Left kidney (tissue), 2 donors: ENCODE measurements around the gene CASP10. TPM values are rescaled to one million over a fixed set of nuclear protein-coding genes. Genes with fewer than 3 reads are reported as not detected.

Source experiments
- DNase-seq: peaks from one replicate; pipeline ENCODE4 v3.0.0-alpha.2; 2013
- polyA plus RNA-seq: library from polyadenylated mRNA; unstranded; fragments of 120-200 nt; gene quantifications from one replicate; pipeline ENCODE4 v1.2.1, GENCODE V29; 2013; ENCODE audit not compliant: insufficient read length

CASP10 gene
- polyA plus RNA-seq, 1 donor = 10.8 TPM

DNA sequence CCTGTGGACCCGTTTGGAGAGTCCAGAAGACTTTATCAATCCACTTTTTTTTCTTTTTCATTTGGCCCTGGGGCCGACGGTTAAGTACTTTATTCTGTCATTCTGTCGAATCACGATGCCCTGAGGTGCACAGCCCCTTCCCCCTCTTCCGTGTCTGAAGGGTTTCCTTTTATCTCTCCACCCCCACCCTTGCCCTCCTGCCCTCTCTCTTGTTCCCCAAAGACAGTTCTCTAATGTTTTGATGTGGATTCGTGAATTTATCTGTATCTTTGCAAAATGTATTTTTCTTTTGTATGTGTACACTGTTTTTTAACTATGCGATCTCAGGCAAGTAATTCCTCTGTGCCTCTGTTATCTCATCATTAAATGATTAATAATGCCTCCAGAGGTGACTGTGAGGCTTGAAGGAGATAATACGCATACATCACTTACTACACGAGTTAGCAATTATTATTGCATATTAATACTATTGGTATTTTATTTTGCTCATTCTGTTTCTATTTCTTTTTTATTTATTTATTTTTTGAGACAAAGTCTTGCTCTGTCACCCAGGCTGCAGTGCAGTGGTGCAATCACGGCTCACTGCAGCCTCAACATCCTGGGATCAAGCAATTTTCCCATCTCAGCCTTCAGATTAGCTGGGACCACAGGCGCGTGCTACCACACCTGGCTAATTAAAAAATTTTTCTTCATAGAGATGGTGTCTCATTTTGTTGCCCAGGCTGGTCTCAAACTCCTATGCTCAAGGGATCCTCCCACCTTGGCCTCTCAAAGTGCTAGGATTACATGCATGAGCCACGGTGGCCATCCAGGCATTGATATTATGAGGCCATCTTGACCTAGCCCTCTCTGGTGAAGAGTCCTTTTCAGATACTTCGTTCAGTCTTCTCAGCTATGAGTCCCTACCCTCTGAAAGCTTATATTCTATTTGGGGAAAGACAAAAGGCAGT is 76.0 kb downstream of the CASP10 start:
- no peak for DNase-seq

DNA sequence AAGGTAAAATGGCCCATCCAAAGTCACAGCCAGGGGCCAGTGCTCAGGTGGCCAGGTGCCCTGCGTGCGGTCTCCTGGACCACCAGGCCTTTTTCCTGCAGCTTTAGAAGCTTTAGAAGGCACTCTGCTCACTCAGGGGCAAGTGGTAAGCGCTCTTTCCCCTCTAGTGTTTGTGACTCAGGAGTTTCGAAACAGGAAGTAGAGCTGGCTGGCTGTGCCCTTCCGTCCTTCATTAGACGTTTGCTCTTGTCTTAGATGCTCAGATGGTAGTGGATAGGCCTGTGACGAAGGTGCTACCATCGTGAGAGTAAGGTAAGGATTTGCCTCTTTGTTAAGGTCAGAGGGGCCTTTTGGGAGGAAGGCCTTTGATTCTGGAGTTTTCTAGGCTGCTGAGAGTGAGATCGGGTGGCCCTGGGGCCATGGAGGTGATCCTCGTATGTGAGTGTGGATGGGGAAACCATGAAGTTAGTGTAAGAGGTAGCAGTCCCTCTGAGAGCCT is 77.4 kb downstream of the CASP10 start, which contains the start of gene CASP8:
Gene CASP8 (plus strand): TSS at position 235 of the 499 bp plus-strand sequence. CDS start 5,951 bp downstream, outside the sequence.
- DNase-seq = no peak

DNA sequence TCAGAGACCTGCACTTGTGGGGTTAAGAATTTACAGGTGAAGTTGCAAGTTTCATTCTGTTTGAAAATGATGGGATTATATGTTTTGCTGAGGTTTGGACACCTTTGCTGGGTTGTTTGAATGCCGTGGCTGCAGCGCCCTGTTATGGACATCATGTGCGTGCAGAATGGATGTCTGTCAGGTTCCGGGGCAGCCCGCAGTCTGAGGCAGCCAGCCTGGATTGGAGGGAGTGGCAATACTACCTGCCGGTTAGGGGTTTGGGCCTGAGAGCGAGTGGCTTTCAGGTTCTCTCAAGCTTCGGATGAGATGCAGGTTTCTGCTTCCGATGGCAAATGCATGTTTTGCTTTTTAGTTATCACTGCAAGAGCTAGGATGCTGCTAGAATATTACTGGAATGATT is 78.5 kb downstream of the CASP10 start:
- DNase-seq = no peak

DNA sequence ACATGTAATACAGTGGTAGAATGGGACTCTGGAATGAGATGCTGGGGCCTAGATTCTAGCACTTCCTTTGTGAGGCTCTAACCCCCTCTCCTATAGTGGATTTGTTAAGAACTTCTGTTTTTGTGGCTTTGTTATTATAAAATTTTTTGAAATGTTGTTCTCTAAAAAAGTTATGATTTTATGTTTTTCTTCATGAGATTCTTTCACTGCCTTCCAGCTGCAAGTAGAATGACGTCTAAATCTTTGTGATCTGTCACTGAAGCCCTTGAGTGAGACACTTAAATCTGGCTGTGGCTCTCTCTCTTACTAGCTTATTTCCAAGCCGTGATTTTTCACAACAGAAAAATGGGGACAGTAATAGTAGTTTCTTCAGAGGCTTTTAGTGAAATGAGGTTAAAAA is 79.0 kb downstream of the CASP10 start:
- DNase-seq = no peak

DNA sequence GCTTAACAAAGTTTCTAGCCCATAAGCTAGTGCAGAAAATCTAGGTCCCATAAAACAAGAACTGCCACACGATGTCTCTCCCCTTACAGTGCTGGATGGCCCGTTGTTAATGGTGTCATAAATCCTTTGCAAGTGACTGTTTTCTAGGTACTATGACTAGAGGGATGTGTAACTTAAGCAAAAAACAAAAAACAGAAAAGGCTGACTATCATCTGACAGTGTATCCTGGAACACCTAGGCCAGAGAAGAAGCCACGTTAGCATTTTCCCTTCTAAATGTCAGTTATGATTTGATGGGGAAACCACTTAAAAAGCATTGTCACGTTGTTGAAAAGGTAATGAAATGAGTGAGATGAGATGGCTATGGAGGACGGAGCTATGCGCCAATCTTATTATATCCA is 79.8 kb downstream of the CASP10 start:
- peak; percentile 42 for DNase-seq

DNA sequence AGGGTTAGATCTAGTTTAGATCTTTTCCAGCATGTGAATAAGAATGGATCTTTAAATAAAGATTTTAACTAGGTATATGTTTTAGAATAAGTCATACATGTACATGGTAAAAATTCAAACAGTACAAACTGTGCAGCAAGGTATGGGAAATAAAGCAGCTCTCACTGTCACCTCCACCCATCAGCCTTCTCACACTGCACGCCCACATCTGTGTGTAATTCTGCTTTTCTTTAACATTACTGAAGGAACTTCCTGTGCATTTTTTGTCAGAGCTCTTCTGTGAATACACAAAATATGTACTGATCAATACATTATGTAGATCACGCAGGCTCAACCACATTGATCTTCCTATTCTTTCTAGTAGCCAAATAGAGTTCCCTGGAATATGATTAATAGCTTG is 80.8 kb downstream of the CASP10 start:
- DNase-seq = no peak

DNA sequence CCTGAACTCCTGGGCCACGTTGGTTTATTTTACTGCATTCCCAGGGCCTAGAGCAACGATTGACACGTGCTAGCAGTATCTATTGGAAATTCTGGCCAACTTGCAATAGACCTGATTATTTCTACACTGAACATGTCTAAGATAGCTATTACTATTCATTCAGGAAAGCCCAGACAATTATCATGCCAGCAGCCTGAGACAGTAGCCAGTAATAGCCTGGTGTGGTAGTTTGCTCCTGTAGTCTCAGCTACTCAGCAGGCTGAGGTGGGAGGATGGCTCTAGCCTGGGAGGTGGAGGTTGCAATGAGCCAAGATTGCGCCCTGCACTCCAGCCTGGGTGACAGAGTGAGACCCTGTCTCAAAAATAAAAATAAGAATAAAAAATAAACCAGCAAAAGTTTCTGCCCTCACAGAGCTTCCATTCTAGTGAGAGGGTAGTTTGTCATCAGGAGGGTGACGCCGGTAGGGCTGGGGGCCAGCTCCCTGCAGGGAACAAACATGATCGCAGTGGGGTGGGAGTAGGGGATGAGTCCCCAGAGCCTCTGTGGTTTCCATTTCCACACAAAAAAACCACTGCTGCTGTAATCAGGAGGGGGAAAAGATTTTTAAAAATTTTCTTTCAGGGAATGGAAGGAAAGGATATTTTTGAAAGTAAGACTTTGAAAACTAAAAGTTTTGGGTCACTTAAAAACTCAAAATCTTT is 81.7 kb downstream of the CASP10 start:
- no peak for DNase-seq

DNA sequence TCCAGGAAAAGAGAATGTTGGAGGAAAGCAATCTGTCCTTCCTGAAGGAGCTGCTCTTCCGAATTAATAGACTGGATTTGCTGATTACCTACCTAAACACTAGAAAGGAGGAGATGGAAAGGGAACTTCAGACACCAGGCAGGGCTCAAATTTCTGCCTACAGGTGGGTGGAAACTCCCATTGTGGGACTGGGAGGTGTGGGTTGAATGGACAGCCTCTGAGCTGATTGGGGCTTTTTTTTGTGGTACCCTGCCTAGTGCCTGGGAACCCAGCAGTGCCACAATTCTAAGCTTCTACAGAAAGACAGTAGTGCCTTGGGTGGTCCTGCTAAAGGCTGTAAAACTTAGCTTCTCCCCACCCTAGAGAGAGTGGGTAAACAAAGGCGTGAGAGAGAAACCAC is 83.7 kb downstream of the CASP10 start:
- no peak for DNase-seq

DNA sequence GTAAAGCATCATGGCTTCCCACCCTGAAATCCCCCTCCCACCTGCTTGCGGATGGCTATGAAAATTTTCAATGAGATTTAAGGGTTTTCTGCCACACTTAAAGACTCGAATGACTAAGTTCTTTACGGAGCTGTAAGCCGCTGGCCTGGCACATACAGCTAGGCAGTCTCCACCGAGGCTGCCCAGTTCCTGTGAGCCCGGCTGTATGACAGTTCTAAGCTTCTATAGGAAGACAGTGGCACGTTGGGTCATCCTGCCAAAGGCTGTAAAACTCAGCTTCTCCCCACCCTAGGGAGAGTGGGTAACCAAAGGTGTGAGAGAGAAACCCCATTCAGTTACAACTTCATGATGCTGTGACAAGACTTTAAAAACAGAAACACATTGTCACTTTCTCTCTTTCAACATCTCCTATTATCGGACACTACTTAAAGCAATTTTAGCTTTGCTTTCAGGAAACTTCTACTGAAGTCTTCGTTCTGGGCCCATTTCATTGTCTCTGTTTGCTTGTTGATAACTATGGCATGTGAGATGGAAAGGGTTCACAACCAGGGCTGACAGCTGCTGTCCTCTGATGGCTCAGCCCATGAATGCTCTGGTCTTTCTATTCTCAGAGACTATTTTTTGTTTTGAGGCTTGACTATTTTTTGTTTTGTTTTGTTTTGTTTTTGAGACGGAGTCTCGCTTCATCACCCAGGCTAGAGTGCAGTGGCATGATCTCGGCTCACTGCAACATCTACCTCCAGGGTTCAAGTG is 84.5 kb downstream of the CASP10 start:
- DNase-seq = no peak

DNA sequence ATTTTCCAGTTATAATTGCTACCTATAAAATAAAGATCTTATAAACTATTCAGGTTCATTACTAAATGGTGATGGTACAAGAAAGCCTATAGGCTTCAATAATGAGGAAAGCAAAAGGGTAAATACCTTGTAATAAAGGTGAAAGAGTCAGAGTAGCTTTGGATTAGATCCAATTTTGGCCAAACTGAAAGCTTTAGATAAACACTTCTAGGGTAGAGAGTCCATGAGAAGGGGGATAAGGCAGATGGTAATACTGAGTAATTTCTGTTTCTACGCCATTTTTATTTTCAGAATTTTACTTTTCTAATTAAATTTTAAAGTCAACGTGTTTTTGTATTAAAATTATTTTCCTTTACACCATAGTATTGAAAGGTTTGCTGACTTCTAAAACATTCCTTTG is 86.8 kb downstream of the CASP10 start:
- no peak for DNase-seq

DNA sequence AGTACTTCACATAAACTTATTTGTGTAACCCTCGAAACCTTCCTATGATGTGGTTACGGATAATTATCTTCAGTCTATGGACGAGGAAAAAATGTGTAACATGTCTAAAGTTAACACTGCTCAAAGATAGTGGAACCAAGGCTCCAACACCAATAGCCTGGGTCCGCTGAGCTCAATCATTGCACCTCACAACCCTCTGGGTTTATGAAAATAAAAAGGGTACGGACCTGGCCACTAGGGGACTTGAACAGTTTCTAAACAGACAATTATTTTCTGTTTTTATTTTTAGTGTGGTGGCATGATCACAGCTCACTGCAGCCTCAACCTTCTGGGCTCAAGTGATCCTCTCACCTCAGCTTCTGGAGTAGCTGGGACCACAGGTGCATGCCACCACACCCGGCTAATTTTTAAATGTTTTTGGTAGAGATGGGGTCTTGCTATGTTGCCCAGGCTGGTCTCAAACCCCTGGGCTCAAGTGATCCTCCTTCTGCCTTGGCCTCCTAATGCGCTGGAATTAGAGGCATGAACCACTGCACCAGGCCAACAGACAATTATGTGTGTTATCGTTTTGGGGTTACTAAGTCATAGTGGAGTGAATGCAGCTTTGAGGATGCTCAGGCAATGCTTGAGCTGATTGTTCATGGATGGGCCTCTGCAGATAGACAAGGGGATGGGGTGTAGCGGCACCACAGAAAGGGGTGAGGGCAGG is 87.5 kb downstream of the CASP10 start:
- no peak for DNase-seq

DNA sequence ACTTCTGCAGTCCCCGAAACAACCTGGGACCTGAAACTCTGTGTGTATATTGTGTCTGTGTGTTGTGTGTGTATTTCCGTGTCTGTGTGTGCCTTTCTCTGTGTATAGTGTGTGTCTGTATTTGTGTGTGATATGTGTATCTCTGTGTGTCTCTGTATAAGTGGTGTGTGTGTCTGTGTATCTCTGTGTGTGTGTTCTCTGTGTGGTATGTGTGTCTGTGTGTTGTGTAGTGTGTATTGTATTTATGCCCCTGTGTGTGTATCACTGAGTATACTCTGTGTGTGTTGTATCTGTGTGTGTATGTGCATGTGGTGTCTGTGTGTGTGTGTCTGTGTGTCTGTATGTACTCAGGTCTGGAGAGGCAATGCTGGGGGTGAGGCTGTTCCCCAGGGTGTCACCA is 89.0 kb downstream of the CASP10 start:
- no peak for DNase-seq

DNA sequence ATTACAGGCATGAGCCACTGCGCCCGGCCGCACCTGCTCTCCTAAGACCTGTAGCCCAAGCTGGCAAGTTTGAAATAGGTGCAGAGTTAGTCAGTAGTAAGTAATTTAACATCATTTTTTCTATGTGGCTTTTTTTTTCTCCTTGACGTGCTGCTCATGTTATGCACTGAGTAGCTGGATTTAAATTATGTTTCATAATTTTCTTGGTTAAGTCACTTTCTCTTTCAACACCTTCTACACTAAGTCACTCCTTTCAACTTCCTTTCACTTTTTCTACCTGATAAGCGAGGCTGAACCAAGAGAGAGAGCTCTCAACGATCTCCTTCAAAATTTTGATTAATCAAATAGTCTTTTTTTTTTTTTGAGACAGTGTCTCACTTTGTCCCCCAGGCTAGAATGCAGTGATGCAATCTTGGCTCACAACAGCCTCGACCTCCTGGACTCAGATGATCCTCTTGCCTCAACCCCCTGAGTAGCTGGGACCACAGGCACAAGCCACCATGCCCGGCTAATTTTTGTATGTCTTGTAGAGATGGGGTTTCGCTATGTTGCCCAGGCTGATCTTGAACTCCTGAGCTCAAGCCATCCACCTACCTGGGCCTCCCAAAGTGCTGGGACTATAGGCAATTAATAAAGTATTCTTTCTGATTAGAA is 90.5 kb downstream of the CASP10 start:
- DNase-seq = no peak

DNA sequence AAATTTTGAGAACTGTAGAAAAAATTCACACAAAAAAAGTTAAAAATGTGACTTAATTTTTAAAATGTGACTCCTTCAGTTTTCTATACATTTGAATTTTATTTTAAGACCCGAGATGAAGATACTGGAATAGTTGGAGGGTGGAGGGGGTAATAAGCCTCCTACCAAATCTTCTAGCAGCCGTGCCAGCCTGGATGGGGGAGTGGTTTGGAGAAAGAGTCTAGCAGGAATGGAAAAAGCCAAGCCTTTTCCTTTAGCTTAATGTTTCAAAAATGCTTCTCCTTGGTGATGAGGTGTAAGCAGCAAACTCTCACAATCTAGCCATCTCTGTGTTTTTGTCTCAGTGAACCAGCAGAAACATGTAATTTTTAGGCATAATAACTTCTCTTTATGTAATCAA is 92.1 kb downstream of the CASP10 start:
- DNase-seq = no peak

DNA sequence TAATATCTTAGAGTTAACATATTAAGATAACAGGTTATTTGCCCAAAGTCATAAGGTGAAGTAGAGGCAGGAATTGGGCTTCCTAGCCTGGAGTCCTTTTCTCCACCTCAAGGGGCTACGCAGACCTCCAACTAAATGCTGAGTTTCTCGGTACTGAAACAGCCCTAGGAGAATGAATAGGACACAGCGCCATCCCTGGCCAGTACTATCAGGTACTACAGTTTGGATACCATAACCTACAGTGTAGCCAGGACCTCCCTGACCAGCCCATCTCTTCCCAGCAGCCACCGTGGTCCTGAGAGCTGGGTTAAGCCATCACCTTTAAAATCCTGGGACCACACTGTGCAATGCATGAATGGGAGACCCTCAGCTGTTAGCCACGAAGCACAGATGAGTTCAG is 93.0 kb downstream of the CASP10 start:
- DNase-seq = no peak

DNA sequence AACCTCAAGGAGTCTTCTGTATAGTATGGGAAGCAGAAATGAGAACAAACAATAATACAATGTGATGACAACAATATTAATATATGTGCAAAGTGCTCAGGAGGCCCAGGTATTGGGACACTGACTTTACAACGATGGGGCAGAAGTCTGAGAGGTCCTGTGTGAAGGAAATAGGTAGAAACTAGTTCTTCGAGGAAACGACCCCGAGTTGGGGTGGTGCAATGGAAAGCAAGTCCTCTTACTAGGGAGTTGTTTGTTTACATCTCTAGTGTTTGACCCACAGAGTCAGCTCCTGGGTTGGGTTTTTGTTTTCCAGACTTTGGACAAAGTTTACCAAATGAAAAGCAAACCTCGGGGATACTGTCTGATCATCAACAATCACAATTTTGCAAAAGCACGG is 93.6 kb downstream of the CASP10 start:
- DNase-seq = no peak

Other genes with a start within 250 kb of the CASP10 start
- gene ORC2, start 219.5 kb upstream of the CASP10 start, polyA plus RNA-seq = 46.0 TPM
- gene HYCC2, start 111.5 kb upstream of the CASP10 start, polyA plus RNA-seq = 21.1 TPM
- 108 TPM for gene NDUFB3, start 111.1 kb upstream of the CASP10 start, polyA plus RNA-seq
- 86.4 TPM for gene CFLAR, start 67.0 kb upstream of the CASP10 start, polyA plus RNA-seq
- gene CASP8, start 77.4 kb downstream of the CASP10 start, polyA plus RNA-seq = 16.9 TPM
- 3.1 TPM for gene FLACC1, start 174.2 kb downstream of the CASP10 start, polyA plus RNA-seq